NCI-H526 treated with DMSO at 0.1 percent for 48 hours (cell line): ENCODE measurements around the gene WASL.
"Not testable (repeated sequence)": the region's sequence is repeated elsewhere in the genome, so short reads cannot be mapped to it uniquely, and the experiment has no call there.

Experiments used
- DNase-seq: peaks from one replicate; lab custom pipeline; 2025; lab: John Stamatoyannopoulos, UW

The WASL gene

DNA sequence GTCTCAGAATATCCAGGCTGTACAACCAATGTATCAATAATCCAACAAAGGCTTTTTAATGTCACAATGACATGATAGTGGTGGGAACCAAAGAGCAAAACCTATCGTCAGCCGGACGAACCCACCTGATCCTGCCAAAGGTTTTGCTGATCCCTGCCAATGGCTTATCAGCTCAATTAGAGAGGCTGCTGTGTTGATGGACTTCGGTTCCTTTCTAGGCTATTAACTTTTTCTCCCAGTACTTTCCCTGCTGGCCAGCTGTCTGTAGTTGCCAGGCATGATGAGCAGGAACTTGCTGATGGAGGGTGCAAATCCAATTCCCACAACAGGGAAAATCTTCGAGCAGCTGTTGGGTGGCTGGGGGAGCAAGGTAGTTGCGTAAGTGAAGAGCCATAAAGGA is 90.8 kb downstream of the WASL start:
- no peak for DNase-seq

DNA sequence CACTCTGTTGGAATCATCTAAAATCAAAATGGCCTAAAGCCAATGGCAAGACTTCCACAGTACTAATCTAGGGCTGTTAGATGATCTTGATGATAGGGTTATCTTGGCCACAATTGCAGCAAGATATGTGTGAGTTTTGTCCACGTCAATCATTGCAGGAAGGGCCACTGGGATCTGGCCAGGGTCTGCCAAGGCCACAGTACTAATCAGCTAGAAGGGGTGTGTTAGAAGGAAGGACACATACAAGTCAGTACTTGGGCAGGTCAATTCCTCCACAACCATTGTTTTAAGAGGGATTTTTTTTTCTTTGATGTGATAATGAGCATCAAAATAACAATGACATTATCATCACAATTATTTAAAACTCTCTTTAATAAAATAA is 91.5 kb downstream of the WASL start:
- DNase-seq = no peak

DNA sequence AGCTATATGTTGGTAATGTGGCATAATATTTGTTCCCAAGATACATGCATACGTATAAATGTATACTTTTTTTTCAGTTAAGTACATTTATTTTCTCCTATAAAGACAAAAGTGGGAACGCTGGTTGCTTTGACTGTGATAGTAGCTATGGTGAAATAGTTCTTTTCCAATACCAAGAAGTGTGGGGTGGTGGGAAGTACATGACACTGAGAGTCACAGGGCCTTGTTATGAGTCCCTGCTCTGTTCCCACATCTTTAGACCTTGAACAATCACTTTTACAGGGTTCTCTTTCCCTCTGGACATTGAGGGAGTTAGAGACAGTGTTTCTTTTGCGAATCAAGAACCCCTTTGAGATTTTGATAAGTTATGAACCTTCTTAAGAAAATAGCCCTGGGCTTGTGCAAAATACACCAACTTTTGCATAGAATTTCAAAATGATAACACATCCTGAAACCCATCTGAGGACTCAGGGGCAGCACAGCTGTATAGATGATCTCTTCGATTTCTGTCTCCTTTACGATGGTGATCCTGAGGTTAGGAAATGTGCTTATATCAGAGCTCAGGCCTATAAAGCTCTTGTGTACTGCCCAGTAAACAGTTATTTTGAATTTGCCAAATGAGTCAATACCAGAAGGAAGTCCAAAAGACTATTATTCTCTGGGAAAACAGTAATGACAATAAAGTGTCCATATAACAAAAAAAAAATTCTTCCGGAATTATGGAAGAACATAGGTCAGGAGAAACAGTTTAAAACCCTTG is 92.1 kb downstream of the WASL start:
- DNase-seq = no peak

DNA sequence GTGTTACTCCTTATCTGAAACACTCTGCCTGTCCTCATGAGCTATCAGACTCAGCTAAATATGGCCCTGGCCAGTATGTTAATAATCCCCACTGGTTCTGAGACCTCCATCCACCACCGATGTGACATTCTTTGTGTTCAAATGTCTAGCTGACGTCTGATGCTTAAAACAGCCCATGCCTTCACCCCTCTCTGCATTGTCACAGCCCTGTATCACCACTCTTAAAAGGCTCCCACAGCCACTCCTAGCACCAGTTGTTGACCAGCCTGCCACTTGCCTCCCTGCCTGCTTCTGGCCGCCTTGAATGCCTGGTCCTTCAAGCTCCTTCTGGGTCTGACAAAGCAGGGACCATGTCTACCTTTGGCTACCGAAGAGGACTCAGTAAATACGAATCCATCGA is 93.2 kb downstream of the WASL start, which contains the start of gene LMOD2:
Gene LMOD2 (plus strand): TSS at position 253 of the 400 bp plus-strand sequence. CDS start 98 bp downstream, at position 351.
- no peak for DNase-seq

DNA sequence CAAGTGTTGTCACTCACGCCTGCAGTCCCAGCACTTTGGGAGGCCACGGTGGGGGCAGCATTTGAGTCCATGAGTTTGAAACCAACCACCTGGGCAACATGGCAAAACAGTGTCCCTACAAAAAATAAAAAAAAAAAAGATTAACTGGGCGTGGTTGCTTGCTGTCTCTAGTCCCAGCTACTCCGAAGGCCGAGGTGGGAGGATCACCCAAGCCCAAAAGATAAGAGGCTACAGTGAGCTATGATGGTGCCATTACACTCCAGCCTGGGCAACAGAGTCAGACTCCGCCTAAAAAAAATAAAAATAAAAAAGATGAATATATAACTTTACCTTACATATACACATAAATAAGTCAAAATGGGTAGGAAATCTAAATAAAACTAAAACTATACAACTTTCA is 95.6 kb downstream of the WASL start:
- DNase-seq = no peak

DNA sequence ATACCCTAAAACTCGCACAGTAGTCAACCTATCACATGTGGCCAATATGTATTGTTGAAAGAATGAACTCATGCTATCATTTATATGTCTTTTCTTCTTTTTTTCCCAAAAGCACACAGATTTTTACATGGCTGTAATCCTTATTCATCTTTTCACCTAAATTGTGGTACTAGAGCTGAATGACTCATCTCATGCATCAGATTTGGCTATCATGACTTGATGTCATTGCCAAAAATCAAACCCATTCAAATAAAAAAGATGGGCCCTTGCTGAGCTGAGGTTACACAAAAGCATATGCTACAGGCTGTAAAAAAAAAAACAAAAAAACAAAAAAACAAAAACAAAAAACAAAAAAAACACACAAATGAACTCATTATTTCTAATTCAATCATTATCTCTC is 96.4 kb downstream of the WASL start:
- no peak for DNase-seq

DNA sequence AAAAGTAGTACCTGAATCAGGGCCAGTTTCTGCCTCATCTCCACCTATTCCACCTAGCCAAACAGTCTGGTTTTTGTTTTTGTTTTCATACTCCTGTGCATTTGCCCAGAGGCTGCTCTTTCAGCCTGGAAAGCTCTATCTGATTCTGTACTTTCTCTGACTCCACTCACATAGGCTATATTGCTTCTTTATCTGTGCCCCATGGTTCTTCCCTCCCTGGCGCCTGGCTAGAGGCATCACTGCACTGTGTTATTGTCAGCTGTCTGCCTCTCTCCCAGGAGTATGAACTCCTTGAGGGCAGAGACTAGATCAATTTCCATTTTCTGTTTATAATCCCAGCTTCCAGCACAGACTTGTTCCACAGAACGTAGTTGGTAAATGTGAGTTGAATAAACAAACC is 98.2 kb downstream of the WASL start:
- DNase-seq = no peak

DNA sequence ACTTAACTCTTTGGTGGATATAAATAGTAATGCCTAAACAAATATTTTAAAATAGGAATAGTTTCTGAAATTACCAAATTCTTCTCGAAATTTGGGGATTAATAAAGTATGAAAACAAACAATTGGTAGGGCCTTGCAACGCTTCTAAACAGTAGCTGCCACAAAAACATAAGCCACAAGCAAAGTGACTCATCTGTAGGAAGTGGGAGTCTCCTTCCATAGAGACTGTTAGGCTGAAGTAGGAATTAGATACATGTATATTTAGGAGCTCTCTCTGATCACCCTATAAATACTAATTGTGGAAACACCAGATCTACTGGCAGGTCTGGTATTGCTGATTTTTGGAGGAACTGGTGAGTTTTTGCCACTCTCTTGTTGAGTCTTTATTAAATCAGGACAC is 98.8 kb downstream of the WASL start:
- DNase-seq = no peak

DNA sequence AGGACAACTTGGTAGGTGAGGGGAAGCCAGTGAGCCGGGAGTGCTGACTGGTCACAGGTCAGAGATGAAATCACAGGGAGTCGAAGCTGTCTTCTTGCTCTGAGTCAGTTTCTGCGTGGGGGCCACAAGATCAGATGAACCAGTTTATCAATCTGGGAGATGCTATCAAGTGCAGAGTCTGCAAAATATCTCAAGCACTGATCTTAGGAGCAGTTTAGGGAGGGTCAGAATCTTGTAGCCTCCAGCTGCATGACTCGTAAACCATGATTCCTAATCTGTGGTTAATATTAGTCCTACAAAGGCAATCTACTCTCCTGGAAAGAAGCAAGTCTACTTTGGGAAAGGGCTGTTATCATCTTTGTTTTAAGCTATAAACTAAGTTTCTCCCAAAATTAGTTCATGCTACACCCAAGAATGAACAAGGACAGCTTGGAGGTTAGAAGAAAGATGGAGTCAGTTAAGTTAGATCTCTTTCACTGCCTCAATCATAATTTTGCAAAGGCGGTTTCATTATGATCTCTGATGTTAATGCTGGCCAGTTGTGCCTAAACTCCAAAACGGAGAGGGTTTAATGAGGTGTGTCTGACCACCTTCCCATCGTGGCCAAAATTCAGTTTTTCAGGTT is 101.6 kb downstream of the WASL start:
- DNase-seq = no peak

DNA sequence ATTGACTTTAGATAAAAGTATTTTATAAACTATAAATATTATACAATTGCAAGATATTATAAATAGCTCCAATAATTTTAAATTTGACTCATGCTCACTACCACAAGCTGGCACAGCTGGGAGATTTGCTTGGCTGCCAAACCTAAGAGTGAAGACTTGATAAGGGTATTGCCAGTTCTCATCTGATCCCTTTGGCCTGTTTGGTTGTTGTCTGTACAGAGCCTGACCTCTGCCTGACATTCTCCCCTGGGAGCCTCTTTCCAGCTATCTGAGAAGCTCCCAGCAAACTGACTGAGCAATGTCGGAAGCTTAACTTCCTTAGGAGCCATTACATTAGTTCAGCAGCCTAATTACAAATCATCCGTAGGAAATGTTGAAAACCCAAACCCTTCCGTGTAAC is 103.3 kb downstream of the WASL start:
- DNase-seq = no peak

DNA sequence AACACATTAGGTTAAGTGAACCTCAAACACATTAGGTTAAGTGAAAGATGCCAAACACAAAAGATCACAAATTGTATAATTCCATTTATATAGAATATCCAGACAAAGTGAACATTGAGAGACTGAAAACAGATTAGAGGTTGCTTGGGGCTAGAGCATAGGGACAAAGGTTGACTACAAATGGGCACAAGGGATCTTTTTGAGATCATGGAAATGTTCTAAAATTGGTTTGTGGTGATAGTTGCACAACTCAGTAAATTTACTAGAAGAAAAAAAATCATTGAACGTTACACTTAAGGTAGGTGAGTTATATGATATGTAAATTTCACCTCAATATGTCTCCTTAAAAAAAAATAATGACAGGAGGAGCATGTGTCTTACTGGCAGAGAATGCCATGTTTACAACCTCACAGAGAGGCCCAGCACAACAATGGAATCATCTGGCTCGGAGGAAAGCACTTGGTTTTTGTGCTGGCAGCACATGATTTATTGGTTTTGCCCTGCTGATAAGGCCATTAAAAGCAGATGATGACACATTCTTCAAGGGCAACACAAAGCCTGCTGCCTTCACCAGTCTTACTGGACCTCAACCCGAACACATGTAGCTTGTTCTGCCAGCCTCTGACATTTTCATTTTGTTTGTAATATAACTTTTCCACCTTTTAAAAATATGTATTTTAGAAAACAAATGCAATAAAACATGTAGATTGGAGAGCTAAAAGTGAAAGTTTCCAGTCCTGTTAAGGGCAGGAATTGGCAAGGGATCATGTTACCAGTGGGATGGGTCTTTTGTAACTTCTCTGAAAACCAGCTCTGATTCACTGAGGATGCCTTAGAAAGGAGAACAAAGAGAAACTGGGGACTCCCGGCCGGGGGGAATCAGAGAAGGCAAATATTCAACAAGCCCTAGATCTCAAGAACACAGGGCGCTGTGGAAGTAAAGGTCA is 105.0 kb downstream of the WASL start:
- peak; percentile 14 for DNase-seq

DNA sequence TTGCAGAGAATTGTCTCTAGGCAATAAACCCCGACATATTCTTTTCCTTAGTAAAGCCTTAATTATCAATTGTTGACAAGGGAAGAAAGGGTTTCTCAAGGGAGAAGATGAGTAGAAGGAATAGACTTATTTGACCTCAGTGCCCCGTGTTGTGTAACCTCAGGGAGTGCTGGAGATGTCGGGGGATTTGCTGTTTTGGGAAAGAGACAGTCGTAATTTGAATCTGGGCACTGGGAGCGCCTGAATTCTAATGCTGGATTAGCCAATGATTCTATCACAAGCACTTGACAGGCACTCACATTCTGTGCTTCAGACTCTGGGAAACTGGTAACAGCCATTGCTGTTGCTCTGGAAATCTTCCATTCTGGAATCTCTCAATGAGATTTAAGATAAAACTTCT is 106.9 kb downstream of the WASL start:
- no peak for DNase-seq

DNA sequence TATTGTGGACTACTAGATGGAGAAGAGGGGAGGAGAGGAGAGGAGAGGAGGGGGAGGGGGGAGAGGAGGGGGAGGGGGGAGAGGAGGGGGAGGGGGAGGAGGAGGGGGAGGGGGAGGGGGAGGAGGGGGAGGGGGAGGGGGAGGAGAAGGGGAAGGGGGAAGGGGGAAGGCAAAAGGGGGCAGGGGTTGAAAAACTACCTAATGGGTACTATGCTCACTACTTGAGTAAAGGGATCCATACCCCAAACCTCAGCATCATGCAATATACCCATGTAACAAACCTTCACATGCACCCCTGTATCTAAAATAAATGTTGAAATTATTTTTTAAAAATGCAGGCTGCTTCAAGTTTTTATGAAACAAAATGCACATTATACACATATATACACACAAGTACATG is 108.2 kb downstream of the WASL start:
- no peak for DNase-seq

DNA sequence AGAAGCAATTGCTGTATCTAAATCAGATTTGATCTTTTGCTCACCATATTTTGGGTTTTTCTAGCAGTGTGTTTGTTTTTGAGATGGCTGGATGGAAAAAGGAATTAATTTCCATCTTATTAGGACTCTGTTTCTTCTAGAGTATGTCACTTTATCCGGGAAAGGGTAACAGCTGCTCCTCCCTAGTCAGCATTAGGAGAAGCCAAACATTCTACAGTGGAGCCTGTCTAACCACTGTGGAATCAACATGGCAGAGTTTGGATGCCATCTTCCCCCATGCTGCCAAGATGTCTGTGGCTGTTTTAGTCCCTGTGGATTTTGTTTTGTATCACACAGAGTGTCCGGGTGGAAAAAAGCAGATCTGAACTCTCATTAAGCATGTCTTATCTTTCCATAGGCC is 109.2 kb downstream of the WASL start:
- no peak for DNase-seq

DNA sequence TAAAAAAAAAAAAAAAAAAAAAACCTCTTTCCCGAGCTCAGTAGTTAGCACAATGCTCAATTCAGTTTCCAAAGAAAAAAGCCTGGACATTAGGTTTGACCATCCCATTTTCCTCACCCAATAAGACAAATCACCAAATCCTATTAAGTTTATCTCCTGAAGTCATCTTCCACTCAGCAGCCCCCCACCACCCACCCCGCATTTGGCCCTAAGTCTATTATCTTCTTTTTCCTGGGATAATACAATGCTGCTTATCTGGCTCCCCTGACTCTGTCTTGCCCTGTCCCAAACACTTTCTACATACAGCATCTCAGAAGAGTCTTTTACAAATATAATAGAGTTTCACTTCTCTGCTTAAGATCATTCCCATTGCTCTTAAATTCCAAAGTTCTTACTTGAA is 110.9 kb downstream of the WASL start:
- no peak for DNase-seq

DNA sequence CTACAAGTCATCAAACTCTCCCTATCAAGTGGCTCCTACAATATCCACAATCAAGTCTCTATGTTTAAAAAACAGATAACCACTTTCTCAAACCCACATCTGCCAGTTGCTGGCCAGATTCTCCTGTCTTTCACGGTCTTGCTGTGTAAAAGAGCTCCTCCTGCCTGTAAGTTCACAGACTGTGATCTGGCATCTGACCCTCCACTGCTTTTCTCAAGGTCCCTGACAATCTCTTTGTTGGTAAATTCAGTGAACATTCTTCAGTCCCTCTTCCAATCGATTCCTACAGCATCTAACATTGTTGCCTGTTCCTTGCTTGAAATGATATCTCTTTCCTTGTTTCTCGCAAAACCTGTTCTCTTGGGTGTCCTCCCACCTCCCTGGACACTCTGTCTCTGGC is 111.6 kb downstream of the WASL start:
- peak; percentile 22 for DNase-seq

DNA sequence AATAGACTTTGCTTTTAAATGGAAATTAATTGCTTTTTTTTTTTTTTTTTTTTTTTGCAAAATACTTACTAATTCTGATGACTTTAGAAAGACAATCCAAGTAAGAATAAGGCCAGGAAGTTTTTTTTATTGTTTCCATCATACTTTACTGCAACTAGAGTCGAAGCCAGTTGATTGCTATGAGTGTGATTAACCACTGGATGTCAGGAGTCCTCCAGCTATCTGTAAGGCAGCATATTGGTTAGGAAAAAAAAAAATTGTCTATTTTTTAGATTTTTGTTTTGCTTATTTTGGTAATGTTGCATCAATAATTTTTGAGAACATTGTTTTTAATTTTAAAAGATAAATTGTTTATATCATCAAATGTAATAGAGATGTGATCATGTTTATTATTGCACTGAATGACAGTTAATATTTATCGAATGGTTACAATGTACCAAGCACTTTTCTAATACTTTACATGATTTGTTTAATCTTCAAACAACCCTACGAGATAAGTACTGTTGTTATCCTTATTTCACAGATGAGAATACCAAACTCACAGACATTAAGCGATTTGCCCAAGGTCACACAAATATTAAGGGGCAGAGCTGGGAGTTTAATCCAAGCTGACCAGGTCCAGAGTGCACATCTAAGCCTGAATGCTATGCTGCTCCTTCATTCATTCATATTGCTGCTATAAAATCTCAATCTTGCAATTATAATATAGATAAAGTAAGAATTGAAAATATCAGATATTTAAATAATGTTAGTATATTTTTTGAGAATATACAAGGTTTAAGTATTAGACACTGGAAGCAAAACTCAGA is 113.0 kb downstream of the WASL start:
- peak; percentile 21 for DNase-seq

DNA sequence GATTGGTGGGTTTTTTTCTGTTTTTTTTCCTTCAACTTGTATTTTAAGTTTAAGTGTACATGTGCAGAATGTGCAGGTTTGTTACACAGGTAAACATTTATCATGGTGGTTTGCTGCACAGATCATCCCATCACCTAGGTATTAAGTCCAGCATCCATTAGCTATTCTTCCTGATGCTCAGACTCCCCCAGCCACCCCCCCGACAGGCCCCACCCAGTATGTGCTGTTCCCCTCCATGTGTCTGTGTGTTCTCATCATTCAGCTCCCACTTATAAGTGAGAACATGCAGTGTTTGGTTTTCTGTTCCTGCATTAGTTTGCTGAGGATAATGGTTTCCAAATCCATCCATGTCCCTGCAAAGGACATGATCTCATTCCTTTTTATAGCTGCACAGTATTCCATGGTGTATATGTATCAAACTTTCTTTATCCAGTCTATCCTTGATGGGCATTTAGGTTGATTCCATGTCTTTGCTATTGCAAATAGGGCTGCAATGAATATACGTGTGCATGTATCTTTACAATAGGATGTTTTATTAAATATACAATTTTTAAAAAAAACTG is 114.7 kb downstream of the WASL start:
- not testable (repeated sequence) for DNase-seq

DNA sequence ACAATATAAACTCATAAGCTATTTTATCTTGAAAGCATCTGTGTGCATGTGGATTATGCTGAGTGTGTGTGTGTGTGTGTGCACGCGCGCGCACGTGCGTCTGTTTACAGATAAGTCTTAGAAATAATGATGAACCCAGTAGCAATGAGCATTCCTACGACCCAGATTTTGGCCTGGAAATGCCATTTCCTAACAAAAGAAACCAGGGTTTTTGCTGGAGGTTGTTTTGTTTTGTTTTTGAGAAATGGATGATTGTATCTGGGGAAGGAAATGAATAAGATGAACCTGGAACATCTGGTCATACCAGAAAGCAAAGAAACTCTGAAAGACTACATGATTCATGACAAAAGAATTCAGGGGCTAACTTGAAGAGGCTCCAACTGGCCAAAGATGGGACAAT is 115.2 kb downstream of the WASL start:
- no peak for DNase-seq

DNA sequence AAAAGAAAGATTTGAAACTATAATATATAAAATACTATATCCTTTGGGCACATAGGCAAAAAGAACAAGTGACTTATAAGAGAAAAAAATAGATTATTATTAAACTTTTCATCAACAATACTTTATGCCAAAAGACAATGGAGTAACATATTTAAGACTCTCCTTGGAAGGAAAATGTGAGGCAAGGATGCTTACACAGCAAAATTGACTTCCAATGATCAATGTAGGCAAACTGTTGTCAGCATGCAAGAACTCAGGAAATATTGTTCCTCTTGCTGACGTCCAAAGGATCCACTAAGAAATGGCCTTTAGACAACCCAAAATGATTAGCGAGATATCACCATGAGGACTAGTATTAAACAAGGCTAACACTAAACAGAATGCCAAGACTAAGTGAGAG is 116.0 kb downstream of the WASL start:
- DNase-seq = no peak
